ENCODE measurements around the gene ZMIZ1.
A peak's percentile ranks its signal among the peaks of the same experiment; 100 is the strongest.

ZMIZ1 gene

GRCh38 chr10:79140855-79141254 lies 72.1 kb downstream of the ZMIZ1 start:
- no peak for DNase-seq

- DNase-seq = no peak
Measured at GRCh38 chr10:79142064-79142491, 73.3 kb downstream of the ZMIZ1 start.

GRCh38 chr10:79142522-79143309 lies 74.0 kb downstream of the ZMIZ1 start:
- no peak for DNase-seq

GRCh38 chr10:79143879-79144278 lies 75.1 kb downstream of the ZMIZ1 start:
- DNase-seq = no peak

GRCh38 chr10:79144351-79145173 lies 75.8 kb downstream of the ZMIZ1 start:
- DNase-seq = no peak

- no peak for DNase-seq
Measured at GRCh38 chr10:79145174-79145483, 76.4 kb downstream of the ZMIZ1 start.

GRCh38 chr10:79145517-79146470 lies 77.0 kb downstream of the ZMIZ1 start:
- DNase-seq = no peak

- DNase-seq = no peak
Measured at GRCh38 chr10:79146611-79147130, 77.9 kb downstream of the ZMIZ1 start.

- DNase-seq = no peak
Measured at GRCh38 chr10:79147306-79147705, 78.5 kb downstream of the ZMIZ1 start.

GRCh38 chr10:79147796-79148451 lies 79.2 kb downstream of the ZMIZ1 start:
- no peak for DNase-seq

- no peak for DNase-seq
Measured at GRCh38 chr10:79148452-79149344, 79.9 kb downstream of the ZMIZ1 start.

- DNase-seq = no peak
Measured at GRCh38 chr10:79149345-79149661, 80.5 kb downstream of the ZMIZ1 start.

- peak in 2 of 5 donors; percentile 14 to 66 for DNase-seq
Measured at GRCh38 chr10:79149662-79150443, 81.1 kb downstream of the ZMIZ1 start.

GRCh38 chr10:79150444-79150754 lies 81.6 kb downstream of the ZMIZ1 start:
- no peak for DNase-seq

- no peak for DNase-seq
Measured at GRCh38 chr10:79152423-79152817, 83.7 kb downstream of the ZMIZ1 start.

GRCh38 chr10:79153745-79154144 lies 85.0 kb downstream of the ZMIZ1 start:
- no peak for DNase-seq

- DNase-seq = no peak
Measured at GRCh38 chr10:79155301-79156081, 86.7 kb downstream of the ZMIZ1 start.

- no peak for DNase-seq
Measured at GRCh38 chr10:79156334-79157274, 87.8 kb downstream of the ZMIZ1 start.

GRCh38 chr10:79158004-79158340 lies 89.2 kb downstream of the ZMIZ1 start:
- no peak for DNase-seq

Data from T-helper 1 cell (primary cell).